Type B pancreatic cell (in vitro differentiated cells): ENCODE data around the gene OXER1. TPM values are rescaled to one million over a fixed set of nuclear protein-coding genes. Genes with fewer than 3 reads are reported as not detected.

Experiments
- DNase-seq: peaks from one replicate; pipeline ENCODE4 v3.0.0; 2021; ENCODE audit warnings: mixed read lengths; ENCODE audit not compliant: unreplicated experiment; ENCODE audit errors: extremely low spot score
- H3K27ac Mint-ChIP-seq: 2 replicates; pipeline ENCODE4 v1.8.0; 2021; ENCODE audit warnings: mild to moderate bottlenecking, mixed read lengths
- H3K27me3 Mint-ChIP-seq: 2 replicates; pipeline ENCODE4 v1.8.0; 2021; ENCODE audit warnings: mixed read lengths
- H3K36me3 Mint-ChIP-seq: 2 replicates; pipeline ENCODE4 v1.8.0; 2021; ENCODE audit warnings: mixed read lengths
- H3K4me1 Mint-ChIP-seq: one replicate; pipeline ENCODE4 v1.8.0; 2021; ENCODE audit warnings: mixed read lengths; ENCODE audit not compliant: unreplicated experiment
- H3K4me3 Mint-ChIP-seq: 2 replicates; pipeline ENCODE4 v1.8.0; 2021; ENCODE audit warnings: mild to moderate bottlenecking, mixed read lengths
- H3K9me3 Mint-ChIP-seq: 2 replicates; pipeline ENCODE4 v1.8.0; 2021; ENCODE audit warnings: mixed read lengths
- CTCF ChIP-seq: fragments of 200-600 bp; sonication (generic); conservative IDR thresholded peaks from 2 replicates; pipeline ENCODE4 v1.5.0; 2021; ENCODE audit warnings: antibody characterized with exemption, mild to moderate bottlenecking
- total RNA-seq: library from RNA; stranded (reverse); gene quantifications from 2 replicates; pipeline ENCODE4 v1.2.1, GENCODE V29; 2021; ENCODE audit warnings: low replicate concordance

Gene OXER1
- total RNA-seq, 1 donor from 2014 or later, result 2.8 TPM

GRCh38 chr2:42725657-42726056, 38.3 kb downstream of the OXER1 start:
- Mint-ChIP-seq H3K9me3 (peaks cover 6% of the 10 kb centered on the region), H3K4me1 (peaks cover 10% of the 10 kb centered on the region), H3K4me3 (no peak overlapping the region), H3K36me3 (peaks cover 11% of the 10 kb centered on the region), H3K27ac (no peak overlapping the region), H3K27me3 (no peaks in the 10 kb centered on the region)
- TF ChIP-seq CTCF, result no peak
- DNase-seq, result no peak

GRCh38 chr2:42724886-42725285, 39.0 kb downstream of the OXER1 start:
- Mint-ChIP-seq H3K4me3 (no peak overlapping the region), H3K27me3 (no peaks in the 10 kb centered on the region), H3K36me3 (peaks cover 9% of the 10 kb centered on the region), H3K9me3 (peaks cover 4% of the 10 kb centered on the region), H3K27ac (no peak overlapping the region), H3K4me1 (peaks cover 10% of the 10 kb centered on the region)
- DNase-seq, result no peak
- no peak for TF ChIP-seq CTCF

GRCh38 chr2:42723465-42723864, 40.5 kb downstream of the OXER1 start:
- H3K27ac Mint-ChIP-seq, result no peak overlapping the region
- H3K4me3 Mint-ChIP-seq, result no peak overlapping the region
- no peaks in the 10 kb centered on the region for H3K27me3 Mint-ChIP-seq
- DNase-seq, result no peak
- peaks cover 3% of the 10 kb centered on the region for H3K36me3 Mint-ChIP-seq
- H3K4me1 Mint-ChIP-seq, result peaks cover 10% of the 10 kb centered on the region
- no peak for TF ChIP-seq CTCF
- H3K9me3 Mint-ChIP-seq, result no peaks in the 10 kb centered on the region

- Mint-ChIP-seq H3K4me1 (peaks cover 10% of the 10 kb centered on the region), H3K27ac (peak overlapping the region; percentile 30), H3K36me3 (peaks cover 3% of the 10 kb centered on the region), H3K27me3 (no peaks in the 10 kb centered on the region), H3K4me3 (no peak overlapping the region), H3K9me3 (no peaks in the 10 kb centered on the region)
- DNase-seq, result no peak
- no peak for TF ChIP-seq CTCF
These were observed 41.4 kb downstream of the OXER1 start for GRCh38 chr2:42722320-42723190.

GRCh38 chr2:42721898-42722297, 42.0 kb downstream of the OXER1 start:
- Mint-ChIP-seq H3K27me3 (no peaks in the 10 kb centered on the region), H3K9me3 (no peaks in the 10 kb centered on the region), H3K36me3 (peaks cover 3% of the 10 kb centered on the region), H3K4me1 (peaks cover 10% of the 10 kb centered on the region), H3K27ac (no peak overlapping the region), H3K4me3 (no peak overlapping the region)
- no peak for DNase-seq
- TF ChIP-seq CTCF, result no peak
